Testis (tissue), 3 donors: Measurements from ENCODE around the gene NANOS2. TPM values are rescaled to one million over a fixed set of nuclear protein-coding genes. Genes with fewer than 3 reads are reported as not detected.

Source experiments
- DNase-seq: peaks from one replicate; pipeline ENCODE4 v3.0.0-alpha.2; 2019
- H3K27ac ChIP-seq, 2 donors: fragments of 200-600 bp; sonication (generic); one replicate each; pipeline ENCODE4 v1.5.1; 2019
- H3K27me3 ChIP-seq: fragments of 200-600 bp; sonication (generic); one replicate; pipeline ENCODE4 v1.5.1; 2019
- H3K36me3 ChIP-seq: fragments of 200-600 bp; sonication (generic); one replicate; pipeline ENCODE4 v1.5.1; 2017; ENCODE audit warnings: low read depth; ENCODE audit errors: missing control alignments
- H3K4me1 ChIP-seq: fragments of 200-600 bp; sonication (generic); one replicate; pipeline ENCODE4 v1.5.1; 2019
- H3K4me3 ChIP-seq, 2 donors: fragments of 200-600 bp; sonication (generic); one replicate each; pipeline ENCODE4 v1.5.1; 2017 to 2019
- H3K9me3 ChIP-seq: fragments of 200-600 bp; sonication (generic); one replicate; pipeline ENCODE4 v1.5.1; 2017
- CTCF ChIP-seq, 3 experiments: fragments of 450-650 bp in 2 of 3; fragments of 200-600 bp in 1 of 3; sonication (generic) in 1 of 3; IDR thresholded peaks; one replicate each; pipeline ENCODE4 v1.5.1; 2016 to 2019; ENCODE audit warnings: antibody characterized with exemption in 3 of 3, mild to moderate bottlenecking in 2 of 3, moderate library complexity in 1 of 3
- POLR2A ChIP-seq: fragments of 450-650 bp; IDR thresholded peaks from one replicate; pipeline ENCODE4 v1.6.1; 2017; ENCODE audit warnings: antibody characterized with exemption, mild to moderate bottlenecking, moderate library complexity
- WGBS, 2 donors: methylation state at CpG; one replicate each; pipeline ENCODE4 v1.1.5; 2018; 5-methylcytosine and 5-hydroxymethylcytosine counted together
- intact Hi-C: fragments of 100-400 bp; cut with DNase I; formaldehyde crosslinking; loops from one replicate; pipeline ENCODE4 v1.15.1; 2023; ENCODE audit warnings: low total_unique reads
- polyA plus RNA-seq: library from polyadenylated mRNA; stranded (reverse); fragments of 350-450 nt; fragmentation: Illumina TruSeq; extraction: RNeasy Lipid Tissue Mini Kit (QIAGEN cat#74804); gene quantifications from one replicate; pipeline ENCODE4 v1.2.3, GENCODE V29; 2014; ENCODE audit warnings: low read depth, low replicate concordance; ENCODE audit not compliant: insufficient read depth
- total RNA-seq, 2 donors: library from RNA; depleted of rRNA; stranded (reverse); fragments of >200 nt; gene quantifications; one replicate each; pipeline ENCODE4 v1.2.3, GENCODE V29; 2016

The NANOS2 gene
- total and polyA plus RNA-seq, 3 donors from 2014 or later: 4.8 to 5.1 (median 4.8) TPM

DNA sequence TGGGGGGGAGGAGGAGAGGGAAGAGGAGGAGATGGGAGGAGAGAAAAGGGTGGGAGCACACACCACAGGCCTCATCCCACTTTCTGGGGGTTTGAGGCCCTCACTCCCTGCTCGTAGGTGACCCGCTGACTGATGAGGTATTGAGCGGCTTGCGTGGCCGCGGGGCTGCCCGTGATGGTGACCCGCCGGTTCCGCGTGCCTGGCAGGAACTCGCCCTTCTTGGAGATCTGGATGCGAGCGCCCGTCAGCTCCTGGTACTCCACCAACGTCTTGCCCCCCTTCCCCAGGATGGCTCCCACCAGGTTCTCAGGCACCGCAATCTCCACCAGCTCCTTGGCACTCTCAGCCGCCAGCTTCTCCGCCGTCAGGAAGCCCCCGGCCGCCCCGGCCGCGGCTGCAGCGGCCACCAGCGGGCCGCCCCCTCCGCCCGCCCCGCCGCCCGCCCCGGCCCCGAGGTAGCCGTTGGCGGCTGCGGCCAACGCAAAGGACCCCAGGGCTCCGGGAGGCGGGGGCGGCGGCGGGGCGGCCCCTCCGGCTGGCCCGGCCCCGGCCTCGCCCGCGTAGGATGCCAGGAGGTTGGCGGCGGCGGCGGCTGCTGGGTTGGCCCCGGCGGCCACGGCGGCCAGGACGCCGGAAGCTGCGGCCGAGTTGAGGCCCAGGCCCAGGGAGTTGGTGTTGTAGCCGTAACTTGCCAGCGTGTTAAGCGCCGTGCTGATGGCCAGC, 25.4 kb upstream of the NANOS2 start:
- no peaks in the 10 kb centered on the region for H3K9me3 ChIP-seq
- no peak for DNase-seq
- TF ChIP-seq CTCF (IDR thresholded peaks at IDR 0.05): no peak
- TF ChIP-seq POLR2A: no peak
- no peak overlapping the region for H3K27ac ChIP-seq
- H3K4me3 ChIP-seq: peak overlapping the region; percentile 20 to 31
- intact Hi-C loops: no loop called here
- H3K4me1 ChIP-seq: no peaks in the 10 kb centered on the region
- no peaks in the 10 kb centered on the region for H3K27me3 ChIP-seq
- WGBS, 2 donors: 45 to 50% methylated on average over 1 to 50 of the region's 67 CpGs
- no peaks in the 10 kb centered on the region for H3K36me3 ChIP-seq

DNA sequence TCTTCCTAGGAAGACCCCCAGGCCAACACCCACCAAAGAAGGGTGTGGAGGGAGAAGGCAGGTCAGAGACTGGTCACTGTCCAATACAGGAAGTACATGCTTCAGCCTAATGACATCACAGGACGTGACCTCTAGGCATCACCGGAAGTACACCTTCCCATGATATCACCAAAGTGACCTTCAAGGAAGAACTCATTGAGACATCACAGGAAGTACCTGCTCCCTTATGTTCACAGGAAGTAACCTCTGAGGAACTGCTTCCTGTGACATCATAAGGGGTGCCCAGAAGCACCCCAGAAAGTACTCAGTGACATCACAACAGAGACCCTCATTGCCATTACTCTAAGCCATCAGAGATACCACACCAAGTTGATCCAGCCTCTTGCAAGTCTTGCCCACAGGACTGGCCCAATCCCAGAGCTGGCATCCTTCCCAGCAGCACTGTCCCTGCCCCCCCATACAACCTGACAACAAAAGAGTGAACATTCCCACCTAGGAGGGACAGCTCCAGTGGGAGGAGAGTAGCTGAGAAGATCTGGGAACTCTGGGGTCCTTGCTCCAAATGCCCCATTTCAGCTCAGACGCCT, 24.2 kb upstream of the NANOS2 start:
- no peak for DNase-seq
- Histone ChIP-seq H3K4me3 (no peak overlapping the region), H3K4me1 (no peaks in the 10 kb centered on the region), H3K27me3 (no peaks in the 10 kb centered on the region), H3K9me3 (no peaks in the 10 kb centered on the region), H3K36me3 (no peaks in the 10 kb centered on the region), H3K27ac (no peak overlapping the region)
- TF ChIP-seq POLR2A: no peak
- no peak for TF ChIP-seq CTCF (IDR thresholded peaks at IDR 0.05)
- intact Hi-C loops: no loop called here
- 64 to 90% methylated on average over 2 to 3 of the region's 3 CpGs for WGBS, 2 donors

- H3K4me3 ChIP-seq: no peak overlapping the region
- H3K9me3 ChIP-seq: no peaks in the 10 kb centered on the region
- no peak overlapping the region for H3K27ac ChIP-seq
- no peak for TF ChIP-seq POLR2A
- no peak for TF ChIP-seq CTCF (IDR thresholded peaks at IDR 0.05)
- intact Hi-C loops: no loop called here
- H3K4me1 ChIP-seq: no peaks in the 10 kb centered on the region
- 46 to 61% methylated on average over 15 to 19 of the region's 19 CpGs for WGBS, 2 donors
- no peak for DNase-seq
- H3K27me3 ChIP-seq: no peaks in the 10 kb centered on the region
- H3K36me3 ChIP-seq: no peaks in the 10 kb centered on the region
Observed at GRCh38 chr19:45935267-45935666, 20.7 kb upstream of the NANOS2 start.

GRCh38 chr19:45934551-45935230, 20.1 kb upstream of the NANOS2 start:
- H3K27me3 ChIP-seq: no peaks in the 10 kb centered on the region
- DNase-seq: no peak
- no peaks in the 10 kb centered on the region for H3K4me1 ChIP-seq
- no peaks in the 10 kb centered on the region for H3K36me3 ChIP-seq
- no peak overlapping the region for H3K4me3 ChIP-seq
- H3K27ac ChIP-seq: no peak overlapping the region
- no peaks in the 10 kb centered on the region for H3K9me3 ChIP-seq
- intact Hi-C loops: no loop called here
- WGBS, 2 donors: 21 to 23% methylated on average over 19 of the region's 19 CpGs
- TF ChIP-seq POLR2A (no peak), CTCF (IDR thresholded peaks at IDR 0.05) (no peak)
